DMS53 treated with DMSO at 0.1 percent for 48 hours (cell line): ENCODE results near the gene VANGL2.

Source experiments
- DNase-seq: peaks from one replicate; lab custom pipeline; 2025; ENCODE audit not compliant: unreplicated experiment; lab: John Stamatoyannopoulos, UW

VANGL2 gene

DNA sequence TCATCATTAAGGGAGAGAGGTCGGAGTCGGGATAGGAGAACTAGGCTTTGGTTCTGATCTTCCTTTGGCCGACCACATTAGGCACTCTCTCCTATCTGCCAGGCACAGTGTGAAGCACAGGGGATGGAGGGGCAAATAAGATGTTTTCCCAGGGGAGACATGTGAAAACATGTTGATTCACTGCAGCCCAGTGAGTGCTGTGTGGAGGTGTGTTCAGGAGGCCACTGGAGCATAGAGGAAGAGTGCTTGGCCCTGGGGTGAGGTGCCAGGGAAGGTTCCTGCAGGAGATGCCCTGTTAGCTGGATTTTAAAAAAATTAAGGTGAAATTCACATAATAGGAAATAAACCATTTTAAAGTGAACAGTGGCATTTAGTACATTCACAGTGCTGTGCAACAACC is 3.7 kb downstream of the VANGL2 start:
- DNase-seq: no peak

DNA sequence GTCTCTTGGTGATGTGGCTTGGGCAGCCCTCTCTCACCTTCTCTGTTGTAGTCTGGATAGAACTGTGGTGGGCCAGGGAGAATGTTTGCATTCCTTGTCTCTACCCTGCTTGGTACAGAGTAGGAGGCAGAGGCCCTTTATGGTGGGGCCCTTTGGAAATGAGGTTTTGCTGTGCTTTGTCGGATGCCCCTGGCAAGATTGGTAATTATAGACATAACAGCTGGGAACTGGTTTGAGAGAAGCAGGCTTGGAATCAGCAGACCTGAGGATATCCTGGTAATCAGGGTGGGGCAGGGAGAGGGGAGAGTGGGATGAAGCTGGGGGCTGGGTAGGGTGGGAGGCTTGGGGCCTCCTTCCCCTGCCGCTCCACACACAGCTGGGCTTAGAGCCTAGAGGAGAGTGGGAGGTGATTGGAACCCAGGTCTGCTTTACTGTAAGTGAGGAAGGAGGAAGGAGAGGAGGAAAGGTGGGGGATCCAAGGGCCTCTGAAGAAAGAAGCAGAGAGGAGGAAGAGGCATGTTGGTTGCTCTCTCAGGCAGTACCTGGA is 5.0 kb downstream of the VANGL2 start:
- DNase-seq: no peak

DNA sequence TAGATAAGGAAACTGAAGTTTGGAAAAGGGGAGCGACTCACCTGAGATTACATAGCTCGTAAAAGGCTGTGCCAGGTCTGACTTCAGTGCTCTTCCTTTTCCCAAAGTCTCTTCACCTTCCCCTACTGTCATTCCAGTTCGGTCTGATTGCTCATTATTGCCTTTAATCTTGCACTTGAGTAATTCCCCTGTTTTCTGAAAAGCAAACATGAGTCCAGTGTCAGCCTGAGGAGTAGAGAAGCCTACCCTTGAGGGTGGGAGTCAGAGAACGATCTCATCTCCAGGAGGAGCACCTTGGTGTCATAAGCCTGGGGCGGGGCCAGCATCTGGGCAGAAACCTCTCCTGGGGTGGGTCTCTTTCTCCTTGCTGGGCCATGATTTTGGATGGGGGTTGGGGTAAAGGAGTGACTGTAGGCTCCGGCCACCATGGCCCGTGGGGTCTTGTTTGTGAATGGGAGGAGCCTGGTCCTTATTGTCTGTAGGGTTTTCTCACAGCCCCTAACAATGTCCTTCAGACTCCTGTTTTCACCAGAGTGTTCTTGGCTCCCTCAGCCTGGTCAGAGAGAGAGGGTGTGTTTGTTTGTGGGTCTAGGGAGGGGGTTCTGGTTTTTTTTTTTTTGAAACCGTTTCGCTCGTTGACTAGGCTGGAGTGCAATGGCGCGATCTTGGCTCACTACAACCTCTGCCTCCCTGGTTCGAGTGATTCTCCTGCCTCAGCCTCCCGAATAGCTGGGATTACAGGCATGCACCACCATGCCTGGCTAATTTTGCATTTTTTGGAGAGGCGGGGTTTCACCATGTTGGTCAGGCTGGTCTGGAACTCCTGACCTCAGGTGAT is 6.0 kb downstream of the VANGL2 start:
- no peak for DNase-seq

GRCh38 chr1:160407839-160408801 is 7.8 kb downstream of the VANGL2 start:
- no peak for DNase-seq

DNA sequence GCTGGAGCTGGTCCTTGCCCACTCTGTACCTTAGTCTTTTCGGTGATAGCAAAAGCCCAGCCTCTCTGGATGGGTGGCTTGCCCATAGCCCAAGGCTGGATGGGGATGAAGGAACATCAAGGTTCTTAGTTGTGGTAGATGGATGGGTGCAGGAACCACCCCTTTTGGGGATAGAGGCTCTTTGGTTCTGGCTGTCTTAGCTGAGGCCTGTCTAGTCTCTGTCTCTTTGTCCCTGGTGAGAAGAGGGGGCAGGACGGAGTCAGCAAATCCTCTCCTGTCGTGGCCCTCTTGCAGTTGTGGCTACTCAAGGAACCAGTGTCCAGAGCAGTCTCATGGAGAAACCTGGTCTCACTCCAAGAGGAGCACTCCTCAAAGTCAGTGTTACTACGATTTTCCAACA is 8.5 kb downstream of the VANGL2 start:
- DNase-seq: no peak

- no peak for DNase-seq
Observed at GRCh38 chr1:160409486-160409885, 9.1 kb downstream of the VANGL2 start.

DNA sequence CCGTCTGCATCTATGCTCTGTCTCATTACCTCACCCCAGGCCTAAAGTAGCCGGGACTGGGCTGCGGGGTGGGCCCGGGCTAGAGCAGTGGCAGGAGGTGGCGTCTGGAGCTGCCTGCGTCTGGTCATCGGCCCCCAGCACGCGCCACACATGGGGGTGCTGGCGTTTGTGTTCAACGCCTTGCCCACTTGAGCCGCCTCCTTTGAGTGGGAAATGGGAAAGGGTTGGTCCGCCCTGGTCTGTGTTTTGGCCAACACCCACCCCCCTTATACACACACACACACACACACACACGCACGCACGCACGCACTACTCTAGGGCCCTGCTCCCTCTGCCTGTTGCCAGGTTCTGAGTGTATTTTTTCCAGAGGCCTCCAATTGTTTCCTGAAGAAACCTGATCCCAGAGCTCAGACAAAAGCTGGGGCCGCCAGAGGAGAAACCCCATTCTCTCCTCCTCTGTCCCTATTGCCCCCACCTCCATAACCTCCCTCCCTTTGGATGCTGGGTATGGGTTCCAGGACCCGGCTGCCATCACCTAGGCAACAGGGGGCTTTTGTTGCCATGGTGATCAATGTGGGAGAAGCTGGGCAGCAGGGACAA is 10.1 kb downstream of the VANGL2 start:
- no peak for DNase-seq

GRCh38 chr1:160411271-160412027 is 11.1 kb downstream of the VANGL2 start:
- DNase-seq: no peak

DNA sequence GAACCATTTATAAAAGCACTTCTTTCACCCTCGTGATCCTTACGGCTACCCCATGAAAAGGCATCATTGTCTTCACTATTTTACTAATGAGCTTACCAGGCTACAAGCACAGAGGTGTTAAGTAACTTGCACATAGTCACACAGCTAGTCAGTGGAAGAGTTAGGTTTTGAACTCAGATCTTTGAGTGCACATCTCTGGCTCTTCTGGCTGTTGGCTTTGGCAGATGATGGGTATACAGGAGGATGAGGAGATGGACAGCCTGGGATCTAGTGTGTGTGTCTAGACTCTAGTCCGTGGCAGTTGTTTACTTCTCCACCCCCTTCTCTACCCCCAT is 11.6 kb downstream of the VANGL2 start:
- no peak for DNase-seq

DNA sequence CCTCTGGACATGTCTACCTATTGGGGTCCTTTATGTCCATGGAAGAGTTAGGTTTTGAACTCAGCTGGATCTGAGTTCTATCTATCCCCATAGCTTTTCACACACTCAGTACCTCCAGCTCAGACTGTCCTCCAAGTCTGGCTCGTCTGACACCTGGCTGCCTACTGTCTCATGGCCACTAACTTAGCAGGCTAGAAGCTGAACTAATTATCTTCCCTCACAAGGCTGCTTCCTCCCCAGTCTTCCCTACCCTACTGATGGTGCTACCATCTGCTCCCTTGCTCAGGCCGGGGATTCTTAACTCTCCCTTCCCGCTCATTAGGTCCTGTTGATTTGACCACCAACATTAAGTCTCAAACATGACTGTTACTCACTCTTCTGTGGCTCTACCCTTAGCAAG is 13.4 kb downstream of the VANGL2 start:
- no peak for DNase-seq

DNA sequence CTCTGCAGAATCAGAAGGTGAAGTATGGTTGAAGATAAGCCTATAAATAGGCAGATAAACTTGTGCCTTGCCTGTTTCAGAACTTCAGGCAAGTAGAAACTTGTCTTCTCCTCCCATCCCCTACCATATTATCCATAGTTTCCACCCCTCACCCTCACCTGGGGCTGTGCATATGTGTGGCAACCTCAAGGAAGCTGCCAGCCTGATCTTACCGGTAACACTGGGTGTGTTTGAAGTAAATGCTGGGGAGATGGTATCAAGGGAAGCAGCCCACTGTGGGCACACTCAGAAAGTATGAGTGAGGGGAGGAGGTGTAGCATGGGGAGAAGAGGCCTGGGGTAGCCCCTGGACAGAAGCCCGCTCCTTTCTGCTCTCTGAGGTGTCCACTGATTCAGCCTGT is 14.5 kb downstream of the VANGL2 start:
- no peak for DNase-seq

- no peak for DNase-seq
Observed at GRCh38 chr1:160415696-160416290, 15.4 kb downstream of the VANGL2 start.

DNA sequence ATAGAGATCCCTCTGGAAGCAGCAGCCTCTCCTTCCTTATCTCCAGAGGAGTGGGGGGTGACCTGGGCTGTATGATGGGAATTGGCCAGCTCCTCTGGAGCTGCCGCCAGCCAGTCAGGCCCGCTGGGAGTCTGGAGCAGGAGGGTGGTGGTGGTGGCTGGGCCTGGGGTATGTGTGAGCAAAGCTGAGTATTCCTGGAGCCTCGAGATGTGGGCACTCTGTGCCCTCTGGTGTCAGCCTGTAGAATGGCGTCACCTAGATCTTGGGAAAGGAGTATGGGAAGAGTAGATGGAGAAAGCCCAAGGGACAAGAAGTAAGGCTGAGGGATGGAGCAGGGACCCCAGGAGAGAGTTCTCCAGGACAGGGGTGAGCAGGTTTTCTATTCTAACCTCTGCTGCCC is 16.0 kb downstream of the VANGL2 start:
- peak; percentile 16 for DNase-seq

- DNase-seq: no peak
Observed at GRCh38 chr1:160418483-160418882, 18.1 kb downstream of the VANGL2 start.

GRCh38 chr1:160419150-160419837 is 18.9 kb downstream of the VANGL2 start:
- DNase-seq: no peak

DNA sequence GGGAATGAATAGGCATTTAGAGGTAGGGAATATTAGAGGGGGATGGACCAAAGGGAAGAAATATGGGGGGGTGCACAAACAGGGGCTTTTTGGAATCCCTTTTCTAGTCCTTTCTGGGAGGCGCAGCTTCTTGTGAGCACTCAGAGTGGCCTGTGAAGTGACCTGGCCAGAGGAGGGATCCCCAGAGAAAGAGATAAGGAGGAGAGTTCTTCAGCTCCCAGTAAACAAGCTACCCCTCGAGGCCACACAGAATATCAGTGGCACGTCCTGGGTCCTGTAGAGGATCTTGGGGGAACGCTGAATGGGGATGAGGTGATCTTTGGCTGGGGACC is 19.4 kb downstream of the VANGL2 start:
- DNase-seq: no peak

DNA sequence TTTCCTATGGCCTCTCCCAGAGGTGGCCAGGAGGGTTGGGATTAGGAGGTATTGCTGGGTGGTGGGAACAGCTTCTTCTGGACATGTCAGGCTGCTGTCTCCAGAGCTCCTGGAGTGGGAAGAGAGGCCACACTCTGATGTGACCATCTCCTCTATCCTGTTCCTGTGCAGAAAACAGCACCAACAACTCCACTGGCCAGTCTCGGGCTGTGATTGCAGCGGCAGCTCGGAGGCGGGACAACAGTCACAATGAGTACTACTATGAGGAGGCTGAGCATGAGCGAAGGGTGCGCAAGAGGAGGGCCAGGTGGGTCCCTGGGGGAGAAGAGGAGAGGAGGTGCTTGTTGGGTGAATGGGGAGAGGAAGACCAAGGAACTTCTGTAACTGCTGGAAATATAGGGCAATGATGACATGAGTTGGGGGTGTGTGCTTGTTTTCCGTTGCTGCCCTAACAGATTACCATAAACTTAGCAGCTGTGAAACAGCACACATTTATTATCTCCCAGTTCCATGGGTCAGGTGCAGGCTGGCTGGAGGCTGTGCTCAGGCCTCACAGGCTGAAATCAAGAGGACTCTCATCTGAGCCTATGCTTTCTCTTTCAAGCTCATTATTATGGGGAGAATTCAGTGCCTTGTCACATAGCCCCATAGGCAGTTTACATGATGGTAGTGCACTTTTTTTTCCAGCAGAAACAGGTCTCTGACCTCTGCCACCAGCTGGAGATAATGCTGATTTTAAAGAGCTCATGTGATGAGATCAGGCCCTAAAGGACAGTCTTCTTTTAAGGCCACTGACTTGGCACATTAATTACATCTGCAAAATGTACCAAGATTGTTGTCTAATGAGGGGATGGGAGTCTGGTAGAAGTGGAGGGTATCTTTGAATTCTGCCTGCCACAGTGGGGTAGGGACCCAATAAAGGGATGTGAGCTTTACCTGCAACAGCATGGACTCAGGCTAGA is 20.8 kb downstream of the VANGL2 start:
- DNase-seq: no peak

- no peak for DNase-seq
Observed at GRCh38 chr1:160421881-160422280, 21.5 kb downstream of the VANGL2 start.

DNA sequence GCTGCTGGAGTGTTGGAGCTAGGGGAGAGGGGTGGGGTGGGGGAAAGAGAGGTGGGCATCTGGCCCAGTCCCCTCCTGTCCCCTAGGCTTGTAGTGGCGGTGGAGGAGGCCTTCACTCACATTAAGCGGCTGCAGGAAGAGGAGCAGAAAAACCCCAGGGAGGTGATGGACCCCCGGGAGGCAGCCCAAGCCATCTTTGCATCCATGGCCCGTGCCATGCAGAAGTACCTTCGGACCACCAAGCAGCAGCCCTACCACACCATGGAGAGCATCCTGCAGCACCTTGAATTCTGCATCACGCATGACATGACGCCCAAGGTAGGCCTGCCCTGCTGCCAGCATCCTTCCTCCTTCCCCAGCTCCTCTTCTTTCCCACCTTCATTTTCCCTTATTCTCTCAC is 23.6 kb downstream of the VANGL2 start:
- DNase-seq: no peak
